ENCODE results near the gene ADGRD1. TPM values are rescaled to one million over a fixed set of nuclear protein-coding genes. Genes with fewer than 3 reads are reported as not detected.

Gene ADGRD1
- total RNA-seq, 1 experiment from 2014 or later: 0.97 TPM

DNA sequence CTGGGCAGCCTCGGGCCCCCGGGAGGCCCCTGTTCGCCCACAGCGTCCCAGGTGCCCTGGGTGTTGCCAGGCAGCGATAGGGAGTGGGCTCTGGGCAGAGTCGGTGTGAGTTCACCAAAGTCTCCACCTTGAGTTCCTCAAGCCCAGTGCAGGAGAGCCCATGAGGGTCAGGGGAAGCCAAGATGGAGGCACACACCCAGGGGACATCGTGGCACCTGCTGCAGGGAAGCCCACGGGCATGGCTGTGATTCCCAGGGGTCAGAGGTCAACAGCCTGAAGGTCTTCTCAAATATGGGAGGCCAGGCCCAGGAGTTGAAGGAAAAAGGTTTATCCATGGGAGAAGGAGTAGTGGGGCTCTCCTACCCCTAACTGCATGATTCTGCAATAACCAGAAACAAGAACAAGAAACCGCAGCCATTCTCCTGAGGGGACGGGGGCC lies 148.8 kb downstream of the ADGRD1 start:
- no peak for DNase-seq
- H3K36me3 ChIP-seq (replicated peaks; ENCODE audit: control insufficient read depth, insufficient read depth, low read length): no peaks in the 10 kb centered on the region
- H3K27me3 ChIP-seq (ENCODE audit: control insufficient read depth, insufficient read depth, low read length): no peaks in the 10 kb centered on the region
- no peak overlapping the region for H3K4me3 ChIP-seq (ENCODE audit: insufficient read depth, low read depth, low read length)

- Histone ChIP-seq H3K36me3 (replicated peaks; ENCODE audit: control insufficient read depth, insufficient read depth, low read length) (no peaks in the 10 kb centered on the region), H3K27me3 (ENCODE audit: control insufficient read depth, insufficient read depth, low read length) (no peaks in the 10 kb centered on the region), H3K4me3 (ENCODE audit: insufficient read depth, low read depth, low read length) (no peak overlapping the region)
- peak; percentile 59 for DNase-seq
Observed at GRCh38 chr12:131102991-131103668, 149.4 kb downstream of the ADGRD1 start.

GRCh38 chr12:131103669-131104462 lies 150.2 kb downstream of the ADGRD1 start:
- no peak for DNase-seq
- Histone ChIP-seq H3K27me3 (ENCODE audit: control insufficient read depth, insufficient read depth, low read length) (no peaks in the 10 kb centered on the region), H3K4me3 (ENCODE audit: insufficient read depth, low read depth, low read length) (no peak overlapping the region), H3K36me3 (replicated peaks; ENCODE audit: control insufficient read depth, insufficient read depth, low read length) (no peaks in the 10 kb centered on the region)

DNA sequence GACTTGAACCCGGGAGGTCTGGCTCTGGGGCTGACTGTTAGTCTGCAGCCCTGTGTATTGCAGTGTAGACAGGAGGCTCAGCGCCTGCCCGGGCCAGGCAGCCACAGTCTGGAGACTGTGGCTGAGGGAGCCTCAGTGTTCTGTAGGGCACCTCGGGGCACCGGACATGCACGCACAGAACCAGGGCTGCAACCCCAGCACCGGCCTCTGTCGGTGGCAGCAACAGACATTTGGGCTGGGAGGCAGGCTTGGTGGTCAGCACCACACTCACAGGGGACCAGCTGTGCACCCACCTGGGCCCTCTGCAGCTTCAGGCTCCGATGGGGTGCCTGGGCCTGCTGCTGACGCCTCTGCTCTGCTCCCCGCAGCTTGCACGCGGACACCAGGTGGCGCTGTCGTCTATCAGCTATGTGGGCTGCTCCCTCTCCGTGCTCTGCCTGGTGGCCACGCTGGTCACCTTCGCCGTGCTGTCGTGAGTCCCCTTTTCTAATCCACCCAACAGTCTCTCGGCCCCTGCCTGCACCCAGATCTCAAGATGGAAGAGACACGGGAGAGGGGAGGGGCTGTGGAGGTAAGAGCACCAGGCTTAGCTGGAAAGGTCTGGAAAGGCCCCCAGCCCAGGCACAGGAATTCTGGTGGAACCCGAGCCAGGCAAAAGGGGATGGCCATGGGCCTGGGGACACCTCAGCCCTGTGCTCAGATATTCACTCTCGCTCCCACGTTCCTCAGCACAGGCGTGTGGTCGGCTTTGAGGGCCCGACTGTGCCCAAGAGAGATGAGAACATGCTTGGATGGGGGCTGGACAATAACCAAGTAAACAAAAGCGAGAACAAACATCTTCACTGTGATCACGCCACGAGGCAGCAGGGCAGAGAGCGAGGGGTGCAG lies 151.0 kb downstream of the ADGRD1 start:
- H3K4me3 ChIP-seq (ENCODE audit: insufficient read depth, low read depth, low read length): no peak overlapping the region
- DNase-seq: peak; percentile 94

GRCh38 chr12:131105351-131105735 lies 151.6 kb downstream of the ADGRD1 start:
- no peak for DNase-seq
- H3K27me3 ChIP-seq (ENCODE audit: control insufficient read depth, insufficient read depth, low read length): no peaks in the 10 kb centered on the region
- H3K4me3 ChIP-seq (ENCODE audit: insufficient read depth, low read depth, low read length): no peak overlapping the region
- no peaks in the 10 kb centered on the region for H3K36me3 ChIP-seq (replicated peaks; ENCODE audit: control insufficient read depth, insufficient read depth, low read length)

More for the DNA sequence above, 151.0 kb downstream of the ADGRD1 start:
- no peaks in the 10 kb centered on the region for H3K27me3 ChIP-seq (ENCODE audit: control insufficient read depth, insufficient read depth, low read length)
- no peaks in the 10 kb centered on the region for H3K36me3 ChIP-seq (replicated peaks; ENCODE audit: control insufficient read depth, insufficient read depth, low read length)

DNA sequence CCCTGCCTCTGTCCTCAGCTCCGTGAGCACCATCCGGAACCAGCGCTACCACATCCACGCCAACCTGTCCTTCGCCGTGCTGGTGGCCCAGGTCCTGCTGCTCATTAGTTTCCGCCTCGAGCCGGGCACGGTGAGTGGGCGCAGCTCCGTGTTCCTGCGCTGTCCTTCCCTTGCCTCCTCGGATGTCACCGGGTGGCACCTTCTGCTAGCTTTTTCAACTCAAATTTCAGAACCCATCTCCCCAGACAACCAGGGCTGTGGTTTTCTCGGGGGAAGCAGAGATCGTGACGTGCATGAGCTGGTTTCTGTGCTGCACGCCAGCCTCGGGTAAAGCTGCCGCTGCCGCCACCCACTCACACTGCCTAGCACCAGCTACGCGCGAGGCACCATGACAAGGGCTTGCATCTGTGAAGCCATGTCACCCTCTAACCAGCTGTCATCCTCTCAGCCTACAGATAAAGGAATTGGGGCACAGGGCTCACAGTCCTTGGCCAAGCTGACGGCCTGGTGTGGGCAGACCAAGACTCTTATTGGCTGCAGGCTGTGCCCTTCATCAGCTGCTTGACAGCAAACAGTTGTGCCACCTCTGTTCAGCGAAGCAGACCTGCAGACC lies 152.1 kb downstream of the ADGRD1 start:
- Histone ChIP-seq H3K27me3 (ENCODE audit: control insufficient read depth, insufficient read depth, low read length) (no peaks in the 10 kb centered on the region), H3K36me3 (replicated peaks; ENCODE audit: control insufficient read depth, insufficient read depth, low read length) (no peaks in the 10 kb centered on the region), H3K4me3 (ENCODE audit: insufficient read depth, low read depth, low read length) (no peak overlapping the region)
- DNase-seq: no peak

DNA sequence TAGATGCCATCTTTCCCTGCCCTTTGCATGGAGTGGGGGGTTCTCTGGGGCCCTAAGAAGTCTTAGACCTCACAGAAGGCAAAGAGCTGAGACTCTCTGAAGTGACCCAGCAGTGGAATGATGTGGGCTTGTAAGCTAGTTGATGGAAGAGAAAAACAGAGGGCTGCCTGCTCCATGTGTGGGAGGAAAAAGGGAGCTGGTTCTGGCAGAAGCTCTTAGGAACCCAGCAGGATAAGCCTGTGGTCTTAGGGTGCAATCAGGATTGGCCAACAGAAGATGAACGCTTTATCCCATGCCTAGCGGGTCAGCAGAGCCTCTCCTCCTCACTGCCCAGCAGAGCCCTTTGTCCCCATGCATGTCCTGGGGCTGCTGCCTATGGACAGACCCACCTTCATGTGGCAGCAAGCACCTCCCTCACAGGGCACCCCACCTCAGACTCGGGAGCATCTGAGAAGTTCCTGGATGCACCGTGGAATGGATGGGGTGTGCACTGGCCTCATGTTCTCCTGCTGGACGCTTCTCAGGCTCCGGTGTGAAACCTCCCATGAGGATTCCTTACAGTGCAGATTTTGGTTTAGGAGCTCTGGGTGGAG lies 152.7 kb downstream of the ADGRD1 start:
- no peak for DNase-seq
- no peaks in the 10 kb centered on the region for H3K36me3 ChIP-seq (replicated peaks; ENCODE audit: control insufficient read depth, insufficient read depth, low read length)
- no peak overlapping the region for H3K4me3 ChIP-seq (ENCODE audit: insufficient read depth, low read depth, low read length)
- no peaks in the 10 kb centered on the region for H3K27me3 ChIP-seq (ENCODE audit: control insufficient read depth, insufficient read depth, low read length)

GRCh38 chr12:131108177-131108955 lies 154.7 kb downstream of the ADGRD1 start:
- no peak overlapping the region for H3K4me3 ChIP-seq (ENCODE audit: insufficient read depth, low read depth, low read length)
- no peaks in the 10 kb centered on the region for H3K36me3 ChIP-seq (replicated peaks; ENCODE audit: control insufficient read depth, insufficient read depth, low read length)
- DNase-seq: no peak
- no peaks in the 10 kb centered on the region for H3K27me3 ChIP-seq (ENCODE audit: control insufficient read depth, insufficient read depth, low read length)

DNA sequence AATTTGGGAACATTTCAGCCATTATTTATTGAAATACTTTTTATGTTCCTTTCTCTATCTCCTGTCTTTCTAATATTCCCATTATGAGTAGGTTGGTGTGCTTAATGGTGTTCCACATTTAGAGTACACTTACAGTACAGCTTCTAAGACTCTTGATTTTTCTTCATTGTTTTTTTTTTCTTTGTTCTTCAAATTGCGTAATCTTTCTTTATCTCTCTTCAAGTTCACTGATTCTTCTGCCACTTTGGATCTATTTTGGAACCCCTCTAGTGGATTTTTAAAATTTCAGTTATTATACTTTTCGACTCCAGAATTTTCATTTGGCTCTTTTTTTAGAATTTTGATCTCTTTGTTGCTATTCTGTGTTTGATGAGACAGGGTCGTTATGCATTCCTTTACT lies 157.7 kb downstream of the ADGRD1 start:
- Histone ChIP-seq H3K27me3 (ENCODE audit: control insufficient read depth, insufficient read depth, low read length) (no peaks in the 10 kb centered on the region; the same call in 1 of the 2 replicates), H3K36me3 (replicated peaks; ENCODE audit: control insufficient read depth, insufficient read depth, low read length) (no peaks in the 10 kb centered on the region), H3K4me3 (ENCODE audit: insufficient read depth, low read depth, low read length) (no peak overlapping the region)
- DNase-seq: no peak

DNA sequence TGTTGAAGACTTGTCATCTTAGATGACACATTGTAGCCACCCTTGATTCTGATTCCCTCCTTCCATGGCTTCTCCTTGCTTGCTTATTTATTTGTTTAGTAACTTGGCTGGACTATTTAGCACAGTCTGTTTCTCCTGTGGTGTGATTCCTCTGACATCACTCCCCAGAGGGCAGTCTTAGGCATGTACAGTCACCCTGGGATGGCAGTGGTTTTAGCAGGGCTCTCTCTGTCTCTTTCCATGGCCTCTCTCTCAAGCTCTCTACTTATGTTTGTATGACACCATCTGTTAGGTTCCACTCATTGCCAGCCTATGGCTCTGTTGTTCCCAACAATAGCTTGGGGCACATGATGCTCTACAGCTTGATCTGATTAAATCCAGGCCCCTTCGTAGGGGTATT lies 158.3 kb downstream of the ADGRD1 start:
- Histone ChIP-seq H3K36me3 (replicated peaks; ENCODE audit: control insufficient read depth, insufficient read depth, low read length) (no peaks in the 10 kb centered on the region), H3K4me3 (ENCODE audit: insufficient read depth, low read depth, low read length) (no peak overlapping the region), H3K27me3 (ENCODE audit: control insufficient read depth, insufficient read depth, low read length) (no peaks in the 10 kb centered on the region; the same call in 1 of the 2 replicates)
- no peak for DNase-seq

DNA sequence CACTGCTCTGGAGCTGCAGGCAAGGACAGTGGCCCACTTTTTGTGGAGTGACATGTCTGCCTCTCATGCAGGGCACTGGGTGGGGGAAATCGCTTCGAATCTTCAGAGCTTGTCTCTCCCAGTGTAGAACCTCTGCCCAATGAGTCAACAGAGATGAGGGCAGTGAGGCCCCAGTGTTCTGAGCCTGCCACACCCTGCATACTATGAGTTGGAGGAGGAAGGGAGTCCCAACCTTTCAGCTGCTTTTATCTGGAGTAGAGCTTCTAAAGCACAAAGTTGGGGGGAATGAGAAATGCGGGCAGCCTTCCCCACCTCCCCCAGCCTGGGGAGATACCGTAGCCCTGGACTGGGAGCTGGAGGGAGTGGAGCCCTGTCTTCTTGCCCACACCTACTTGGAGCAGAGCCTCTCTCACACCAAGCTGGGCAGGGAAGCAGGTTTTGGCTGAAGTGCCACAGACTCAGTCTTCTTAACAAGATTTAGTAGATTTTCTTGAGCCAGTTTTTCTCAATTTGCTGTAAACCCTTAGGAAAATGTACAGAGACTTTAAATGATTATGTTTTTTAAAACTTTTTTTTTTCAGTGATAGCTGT lies 159.1 kb downstream of the ADGRD1 start:
- DNase-seq: no peak
- Histone ChIP-seq H3K4me3 (ENCODE audit: insufficient read depth, low read depth, low read length) (no peak overlapping the region), H3K36me3 (replicated peaks; ENCODE audit: control insufficient read depth, insufficient read depth, low read length) (no peaks in the 10 kb centered on the region), H3K27me3 (ENCODE audit: control insufficient read depth, insufficient read depth, low read length) (no peaks in the 10 kb centered on the region; the same call in 1 of the 2 replicates)

DNA sequence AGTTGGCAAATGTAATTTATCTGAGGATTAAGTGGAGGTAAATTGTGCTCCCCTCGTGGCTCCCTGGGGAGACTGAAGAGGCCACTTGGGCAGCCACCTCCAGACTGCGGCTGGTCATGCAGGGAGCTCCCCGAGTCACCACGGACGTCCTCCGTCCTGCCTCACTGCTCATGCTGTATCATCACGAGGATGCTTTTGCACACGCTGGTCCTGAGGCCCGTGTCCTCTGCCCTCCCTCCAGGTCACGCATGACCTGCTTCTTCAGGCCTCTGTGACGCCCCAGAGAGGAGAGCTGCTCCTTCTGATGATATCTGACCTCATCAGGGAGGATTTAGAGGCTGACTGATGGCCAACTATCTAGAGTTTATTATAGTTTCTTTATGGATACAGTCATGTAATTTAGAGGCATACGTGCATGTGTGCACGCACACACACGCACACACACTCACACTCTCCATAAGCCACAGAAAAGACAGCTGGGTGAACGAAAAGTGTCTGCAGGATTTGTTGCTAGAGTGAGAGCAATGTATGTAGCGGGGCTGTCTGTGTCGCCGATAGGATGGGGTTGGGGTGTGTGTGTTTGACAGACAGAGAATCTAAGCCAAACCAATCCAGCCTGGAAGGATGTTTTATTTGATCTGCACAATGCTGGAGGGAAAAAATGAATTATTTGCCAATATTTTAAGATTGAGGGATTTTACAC lies 160.0 kb downstream of the ADGRD1 start:
- no peak for DNase-seq
- no peaks in the 10 kb centered on the region for H3K36me3 ChIP-seq (replicated peaks; ENCODE audit: control insufficient read depth, insufficient read depth, low read length)
- no peaks in the 10 kb centered on the region; the same call in 1 of the 2 replicates for H3K27me3 ChIP-seq (ENCODE audit: control insufficient read depth, insufficient read depth, low read length)
- H3K4me3 ChIP-seq (ENCODE audit: insufficient read depth, low read depth, low read length): no peak overlapping the region
